PC-9 (cell line): ENCODE measurements around the gene CWH43.

Experiments used
- CTCF ChIP-seq: fragments of 200-600 bp; sonication (generic); conservative IDR thresholded peaks from 2 replicates; pipeline ENCODE4 v1.6.1; 2017; ENCODE audit warnings: mixed run types, antibody characterized with exemption, mild to moderate bottlenecking, moderate library complexity
- EZH2 ChIP-seq: fragments of 200-600 bp; sonication (generic); IDR thresholded peaks from 2 replicates; pipeline ENCODE4 v1.8.0; 2017; ENCODE audit warnings: antibody characterized with exemption, low read depth

GRCh38 chr4:49063670-49064069, 77.6 kb downstream of the CWH43 start:
- TF ChIP-seq CTCF (no peak), EZH2 (no peak)
